ENCODE data around the gene CD86. TPM values are rescaled to one million over a fixed set of nuclear protein-coding genes. Genes with fewer than 3 reads are reported as not detected.

CD86 gene
- total and polyA plus RNA-seq, 8 donors: 1.6 to 17.6 (median 2.8) TPM

GRCh38 chr3:122105626-122106025, 50.5 kb downstream of the CD86 start:
- no peak for TF ChIP-seq CTCF (IDR thresholded peaks at IDR 0.05)
- Histone ChIP-seq H3K27me3 (no peaks in the 10 kb centered on the region), H3K9me3 (no peaks in the 10 kb centered on the region), H3K4me3 (no peak overlapping the region), H3K4me1 (peaks cover 0 to 10% of the 10 kb centered on the region in 2 donors), H3K27ac (no peak overlapping the region), H3K36me3 (no peaks in the 10 kb centered on the region)
- intact Hi-C loops (cut with DNase I): loop anchor here in 1 of 2 donors (10.0 kb wide), 1 partner anchor 149 kb away; no protein-coding TSS in a partner anchor
- no peak for ATAC-seq
- no peak for DNase-seq

GRCh38 chr3:122107171-122107570, 52.0 kb downstream of the CD86 start:
- H3K4me1 ChIP-seq: peaks cover 0 to 4% of the 10 kb centered on the region in 2 donors
- H3K27ac ChIP-seq: no peak overlapping the region
- no peak for ATAC-seq
- no peak overlapping the region for H3K4me3 ChIP-seq
- TF ChIP-seq CTCF (IDR thresholded peaks at IDR 0.05): no peak
- intact Hi-C loops (cut with DNase I): loop anchor here in 1 of 2 donors (10.0 kb wide), 1 partner anchor 148 kb away; no protein-coding TSS in a partner anchor
- H3K27me3 ChIP-seq: no peaks in the 10 kb centered on the region
- no peaks in the 10 kb centered on the region for H3K36me3 ChIP-seq
- H3K9me3 ChIP-seq: no peaks in the 10 kb centered on the region
- no peak for DNase-seq

GRCh38 chr3:122111974-122112373, 56.8 kb downstream of the CD86 start:
- Histone ChIP-seq H3K27me3 (peaks cover 0 to 6% of the 10 kb centered on the region in 2 donors), H3K36me3 (no peaks in the 10 kb centered on the region), H3K4me1 (no peaks in the 10 kb centered on the region), H3K9me3 (no peaks in the 10 kb centered on the region), H3K4me3 (no peak overlapping the region), H3K27ac (no peak overlapping the region)
- no peak for TF ChIP-seq CTCF (IDR thresholded peaks at IDR 0.05)
- intact Hi-C loops (cut with DNase I): no loop called here
- no peak for DNase-seq
- ATAC-seq: no peak

GRCh38 chr3:122112754-122113153, 57.6 kb downstream of the CD86 start:
- Histone ChIP-seq H3K27ac (no peak overlapping the region), H3K4me3 (no peak overlapping the region), H3K4me1 (no peaks in the 10 kb centered on the region), H3K36me3 (no peaks in the 10 kb centered on the region), H3K9me3 (no peaks in the 10 kb centered on the region), H3K27me3 (peaks cover 0 to 6% of the 10 kb centered on the region in 2 donors)
- intact Hi-C loops (cut with DNase I): no loop called here
- DNase-seq: no peak
- ATAC-seq: no peak
- TF ChIP-seq CTCF (IDR thresholded peaks at IDR 0.05): no peak

GRCh38 chr3:122123850-122124249, 68.7 kb downstream of the CD86 start:
- Histone ChIP-seq H3K27me3 (no peaks in the 10 kb centered on the region), H3K36me3 (no peaks in the 10 kb centered on the region), H3K4me1 (no peaks in the 10 kb centered on the region), H3K27ac (no peak overlapping the region), H3K9me3 (peaks cover 0 to 4% of the 10 kb centered on the region in 2 donors), H3K4me3 (no peak overlapping the region)
- intact Hi-C loops (cut with DNase I): no loop called here
- no peak for TF ChIP-seq CTCF (IDR thresholded peaks at IDR 0.05)
- DNase-seq (no peak), ATAC-seq (no peak)

Measured in left lung (tissue), 10 donors.